Duodenal mucosa (tissue), 2 donors: ENCODE data around the gene OR14A2.
"Not testable (repeated sequence)": the region's sequence is repeated elsewhere in the genome, so short reads cannot be mapped to it uniquely, and the experiment has no call there.

Source experiments
- H3K27ac ChIP-seq: one replicate; pipeline ENCODE4 v1.7.0; 2013; ENCODE audit warnings: low read depth, low read length
- H3K27me3 ChIP-seq, 2 donors: one replicate each; pipeline ENCODE4 v1.7.0; 2013; ENCODE audit warnings: low read length in 2 of 2, control low read depth in 1 of 2; ENCODE audit not compliant: insufficient read depth in 2 of 2, control insufficient read depth in 1 of 2
- H3K36me3 ChIP-seq, 2 donors: one replicate each; pipeline ENCODE4 v1.7.0; 2013; ENCODE audit warnings: low read length in 2 of 2, control low read depth in 1 of 2; ENCODE audit not compliant: insufficient read depth in 2 of 2, control insufficient read depth in 1 of 2
- H3K4me1 ChIP-seq, 2 donors: one replicate each; pipeline ENCODE4 v1.7.0; 2013; ENCODE audit warnings: low read length in 2 of 2, control low read depth in 1 of 2; ENCODE audit not compliant: insufficient read depth in 2 of 2, control insufficient read depth in 1 of 2
- H3K4me3 ChIP-seq, 2 donors: one replicate each; pipeline ENCODE4 v1.7.0; 2013; ENCODE audit warnings: low read length in 2 of 2, low read depth in 1 of 2
- H3K9ac ChIP-seq, 2 donors: one replicate each; pipeline ENCODE4 v1.7.0; 2013; ENCODE audit warnings: low read length in 2 of 2, low read depth in 1 of 2
- H3K9me3 ChIP-seq, 2 donors: one replicate each; pipeline ENCODE4 v1.7.0; 2013; ENCODE audit warnings: low read length in 2 of 2, control low read depth in 1 of 2; ENCODE audit not compliant: control insufficient read depth in 1 of 2

The OR14A2 gene

DNA sequence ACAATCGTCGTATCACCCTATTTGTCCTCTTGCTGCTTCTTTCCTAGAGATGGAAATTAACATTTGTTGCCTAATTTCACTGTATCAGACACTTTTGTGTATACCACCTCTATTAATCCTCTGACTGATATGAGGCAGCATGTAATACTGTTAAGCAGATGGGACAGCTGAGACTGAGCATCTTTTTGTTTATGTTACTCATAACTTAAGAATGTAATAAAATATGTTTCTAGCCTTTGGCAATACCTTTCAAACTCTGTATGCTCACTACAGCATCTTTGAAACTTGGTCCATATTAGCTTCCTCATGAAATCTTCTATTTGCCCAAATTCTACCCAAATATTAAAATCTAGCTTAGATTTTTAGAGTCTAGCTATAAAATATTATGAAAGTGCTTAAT, 7.2 kb downstream of the OR14A2 start:
- Histone ChIP-seq H3K27me3 (no peaks in the 10 kb centered on the region), H3K27ac (no peak overlapping the region), H3K9me3 (peaks cover 0 to 4% of the 10 kb centered on the region in 2 donors), H3K4me3 (no peak overlapping the region), H3K9ac (no peak overlapping the region), H3K4me1 (no peaks in the 10 kb centered on the region), H3K36me3 (no peaks in the 10 kb centered on the region)

DNA sequence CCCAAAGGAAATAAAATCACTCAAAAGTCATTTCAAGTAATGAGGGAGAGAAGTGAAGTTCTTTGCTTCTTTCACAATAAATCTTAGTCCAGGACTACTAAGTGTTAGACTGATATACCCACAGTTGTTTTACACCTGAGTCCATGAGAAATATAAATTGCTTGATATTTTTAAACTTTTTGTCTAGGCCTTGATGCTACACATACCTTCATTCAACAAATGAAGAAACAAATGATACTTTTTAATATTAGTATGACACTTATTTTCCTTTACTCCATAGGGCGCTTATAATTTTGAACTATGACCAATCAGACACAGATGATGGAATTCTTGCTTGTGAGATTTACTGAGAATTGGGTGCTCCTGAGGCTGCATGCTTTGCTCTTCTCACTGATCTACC, 9.6 kb downstream of the OR14A2 start, which contains the start of gene OR14K1:
TSS of gene OR14K1 (plus strand) at position 301 of the 400 bp plus-strand sequence. CDS start at position 301, 0 bp downstream.
- Histone ChIP-seq H3K27me3 (no peaks in the 10 kb centered on the region), H3K27ac (no peak within 1 kb of the TSS), H3K4me3 (no peak within 1 kb of the TSS), H3K4me1 (no peaks in the 10 kb centered on the region), H3K9me3 (peaks cover 0 to 7% of the 10 kb centered on the region in 2 donors), H3K9ac (no peak within 1 kb of the TSS), H3K36me3 (no peaks in the 10 kb centered on the region)

DNA sequence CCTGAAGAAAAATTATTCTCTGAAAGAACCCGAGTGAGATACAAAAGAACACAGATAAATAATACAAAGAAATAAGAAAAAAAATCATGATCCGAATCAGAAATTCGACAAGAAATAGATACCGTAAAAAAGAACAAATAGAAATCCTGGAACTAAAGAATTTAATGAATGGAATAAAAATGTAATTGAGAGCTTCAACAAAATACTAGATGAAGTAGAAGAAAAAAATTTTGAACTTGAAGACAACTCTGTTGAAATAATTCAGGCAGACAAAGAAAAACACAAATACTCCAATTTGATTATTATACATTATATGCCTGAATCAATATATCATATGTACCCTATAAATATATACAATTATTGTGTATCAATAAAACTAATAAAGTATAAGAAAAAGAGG, 26.7 kb downstream of the OR14A2 start:
- H3K27ac ChIP-seq, result no peak overlapping the region
- no peaks in the 10 kb centered on the region for H3K4me1 ChIP-seq
- H3K27me3 ChIP-seq, result no peaks in the 10 kb centered on the region
- H3K4me3 ChIP-seq, result no peak overlapping the region
- H3K9me3 ChIP-seq, result peaks cover 12 to 18% of the 10 kb centered on the region in 2 donors
- no peaks in the 10 kb centered on the region for H3K36me3 ChIP-seq
- H3K9ac ChIP-seq, result no peak overlapping the region

DNA sequence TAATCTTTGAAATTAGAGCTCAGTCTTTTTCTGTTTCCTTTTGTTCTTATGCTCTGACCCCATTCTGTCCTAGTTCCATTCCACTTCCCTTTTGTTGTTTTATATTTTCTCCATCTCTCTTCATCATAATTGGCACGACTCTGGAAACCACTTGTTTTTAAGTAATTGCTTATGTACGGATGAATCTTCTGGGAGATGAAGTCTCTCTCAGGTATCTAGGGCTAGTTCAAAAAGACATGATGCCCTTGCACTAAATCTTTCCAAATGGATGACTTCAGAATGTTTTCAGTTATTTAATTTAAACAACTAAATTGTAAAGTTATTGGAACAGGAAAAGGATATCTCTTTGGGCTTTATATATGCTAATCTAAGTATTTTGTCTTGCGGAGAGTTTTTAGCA, 31.4 kb downstream of the OR14A2 start, which contains the start of gene OR6F1:
TSS of gene OR6F1 (minus strand) at position 101 of the 400 bp plus-strand sequence. CDS start 3,891 bp downstream, outside the sequence.
- Histone ChIP-seq H3K36me3 (no peaks in the 10 kb centered on the region), H3K27ac (no peak within 1 kb of the TSS), H3K9me3 (peaks cover 8 to 11% of the 10 kb centered on the region in 2 donors), H3K4me3 (no peak within 1 kb of the TSS), H3K9ac (no peak within 1 kb of the TSS), H3K4me1 (no peaks in the 10 kb centered on the region), H3K27me3 (no peaks in the 10 kb centered on the region)

DNA sequence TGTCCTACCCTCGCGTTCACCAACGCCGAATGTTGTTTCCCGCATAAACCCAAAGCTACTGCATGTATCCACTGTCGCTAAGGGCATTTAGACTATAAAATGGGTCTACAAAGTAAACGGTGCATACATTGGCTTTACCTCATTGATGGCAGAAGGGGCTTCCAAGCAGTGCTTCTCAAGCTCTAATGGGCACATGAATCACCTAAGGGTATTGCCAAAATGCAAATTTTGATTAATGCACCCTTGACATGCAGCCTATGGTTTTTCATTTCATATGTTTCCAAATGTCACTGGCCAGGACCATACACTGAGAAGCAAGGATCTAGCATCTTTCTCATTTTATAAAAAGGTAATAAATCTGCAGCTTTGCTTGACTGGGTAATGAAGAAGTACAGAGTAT, 34.2 kb downstream of the OR14A2 start:
- H3K36me3 ChIP-seq, result no peaks in the 10 kb centered on the region
- H3K9ac ChIP-seq, result no peak overlapping the region
- H3K4me1 ChIP-seq, result no peaks in the 10 kb centered on the region
- H3K27me3 ChIP-seq, result no peaks in the 10 kb centered on the region
- no peak overlapping the region for H3K4me3 ChIP-seq
- peaks cover 0 to 7% of the 10 kb centered on the region in 2 donors for H3K9me3 ChIP-seq
- no peak overlapping the region for H3K27ac ChIP-seq

DNA sequence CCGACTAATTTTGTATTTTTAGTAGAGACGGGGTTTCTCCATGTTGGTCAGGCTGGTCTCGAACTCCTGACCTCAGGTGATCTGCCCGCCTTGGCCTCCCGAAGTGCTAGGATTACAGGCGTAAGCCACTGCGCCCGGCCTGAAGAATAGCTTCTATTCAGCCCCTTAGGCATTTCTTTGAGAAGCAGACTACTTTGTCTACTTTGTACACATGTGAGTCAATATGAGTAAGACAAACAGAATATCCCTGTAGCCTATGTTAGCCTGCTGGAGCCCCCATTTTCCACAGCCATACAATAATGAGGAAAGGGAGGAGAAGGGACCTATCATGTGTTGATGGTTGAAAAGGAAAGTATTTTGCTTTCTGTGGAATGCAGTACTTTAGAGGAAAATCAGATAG, 37.3 kb downstream of the OR14A2 start:
- not testable (repeated sequence) for H3K9ac ChIP-seq, H3K27ac ChIP-seq, H3K9me3 ChIP-seq, H3K4me3 ChIP-seq, H3K4me1 ChIP-seq, H3K36me3 ChIP-seq, H3K27me3 ChIP-seq

DNA sequence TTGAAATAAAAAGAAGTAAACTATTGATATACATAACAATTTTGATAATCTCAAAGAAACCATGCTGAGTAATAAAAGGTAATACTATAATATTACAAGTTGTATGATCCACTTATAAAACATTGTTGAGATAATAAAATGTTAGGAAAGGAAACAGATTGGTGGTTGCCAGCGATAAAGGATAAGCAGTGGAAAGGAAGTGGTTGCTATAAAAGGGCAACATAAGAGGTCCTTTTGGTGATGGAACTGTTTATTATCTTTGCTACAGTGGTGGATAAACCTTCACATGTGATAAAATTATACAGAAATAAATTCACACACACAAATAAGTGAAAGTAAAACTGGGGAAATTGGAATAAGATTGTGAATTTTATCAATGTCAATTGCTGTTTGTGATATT, 46.6 kb downstream of the OR14A2 start:
- Histone ChIP-seq H3K9ac (no peak overlapping the region), H3K36me3 (no peaks in the 10 kb centered on the region), H3K27me3 (no peaks in the 10 kb centered on the region), H3K27ac (no peak overlapping the region), H3K4me1 (no peaks in the 10 kb centered on the region), H3K9me3 (peaks cover 7 to 12% of the 10 kb centered on the region in 2 donors), H3K4me3 (no peak overlapping the region)

DNA sequence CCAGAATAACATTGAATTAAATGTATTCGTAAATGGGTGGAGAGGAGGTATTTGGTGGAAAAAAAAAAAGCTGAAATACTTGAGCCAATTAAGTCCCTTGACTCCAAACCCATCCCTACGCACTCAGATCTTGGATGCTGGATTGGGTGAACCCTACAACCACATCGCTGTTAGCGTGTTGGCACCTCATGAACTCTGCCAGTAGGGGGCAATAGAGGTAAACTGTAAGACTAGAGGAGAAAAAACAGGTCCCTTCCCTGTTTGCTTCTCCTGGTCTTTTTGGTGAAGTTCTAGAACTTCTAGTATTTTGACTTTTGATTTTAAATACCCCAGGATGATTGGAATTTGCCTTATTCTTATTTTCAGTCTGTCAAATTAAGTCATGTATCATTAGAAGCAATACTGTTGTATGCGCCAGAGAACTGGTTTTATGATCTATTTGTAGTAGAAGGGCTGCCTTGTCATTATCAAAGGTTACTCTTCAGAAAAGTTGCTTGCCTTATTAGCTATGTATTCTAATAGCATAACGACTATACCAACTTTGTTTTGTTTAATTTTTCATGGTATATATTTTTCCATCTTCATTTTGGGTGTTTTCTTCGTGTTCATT, 66.5 kb downstream of the OR14A2 start:
- H3K4me3 ChIP-seq, result no peak overlapping the region
- no peaks in the 10 kb centered on the region for H3K9me3 ChIP-seq
- no peaks in the 10 kb centered on the region for H3K27me3 ChIP-seq
- no peak overlapping the region for H3K27ac ChIP-seq
- no peaks in the 10 kb centered on the region for H3K36me3 ChIP-seq
- H3K9ac ChIP-seq, result no peak overlapping the region
- H3K4me1 ChIP-seq, result no peaks in the 10 kb centered on the region

DNA sequence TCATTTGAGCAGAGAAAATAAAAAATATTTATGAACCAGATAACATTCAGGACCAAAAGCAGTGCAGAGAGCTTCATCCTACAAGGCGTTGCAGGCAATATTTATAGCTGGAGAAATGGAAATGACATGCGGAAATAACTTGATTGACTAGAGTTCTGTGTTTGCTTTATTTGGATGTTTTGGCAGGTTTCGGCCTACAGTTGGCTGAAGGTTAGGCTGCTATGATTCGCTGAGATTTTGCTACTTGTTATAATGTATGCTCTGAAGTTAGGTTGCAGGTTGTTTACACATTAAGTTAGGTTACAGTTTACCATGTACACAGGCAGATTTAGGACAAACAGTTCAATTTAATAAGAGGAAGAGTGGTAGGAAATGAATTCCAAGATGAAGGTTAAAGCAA, 67.8 kb downstream of the OR14A2 start:
- Histone ChIP-seq H3K27ac (no peak overlapping the region), H3K4me3 (no peak overlapping the region), H3K9ac (no peak overlapping the region), H3K9me3 (no peaks in the 10 kb centered on the region), H3K36me3 (no peaks in the 10 kb centered on the region), H3K27me3 (no peaks in the 10 kb centered on the region), H3K4me1 (no peaks in the 10 kb centered on the region)

DNA sequence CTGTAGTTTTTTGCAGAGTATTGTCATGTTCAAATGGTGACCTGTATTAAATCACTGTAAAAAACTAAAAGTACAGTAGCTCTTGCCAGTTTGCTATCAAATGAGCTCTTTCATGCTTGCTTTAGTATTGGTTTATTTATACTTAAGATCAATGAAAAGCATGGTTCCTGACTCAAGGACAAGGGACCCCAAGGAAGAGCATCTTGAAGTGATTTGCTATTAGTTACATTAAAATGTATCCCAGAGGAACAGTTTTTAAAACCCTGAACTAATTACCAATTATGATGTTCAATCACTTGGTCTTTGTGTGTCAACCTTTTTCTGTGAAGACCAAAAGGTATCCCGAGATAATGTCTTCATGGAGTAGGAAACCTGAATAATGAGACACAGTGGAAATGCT, 68.3 kb downstream of the OR14A2 start, which contains the start of gene OR13G1:
TSS of gene OR13G1 (minus strand) at position 101 of the 400 bp plus-strand sequence. CDS start 6,698 bp downstream, outside the sequence.
- Histone ChIP-seq H3K9me3 (no peaks in the 10 kb centered on the region), H3K9ac (no peak within 1 kb of the TSS), H3K4me3 (no peak within 1 kb of the TSS), H3K27ac (no peak within 1 kb of the TSS), H3K36me3 (no peaks in the 10 kb centered on the region), H3K27me3 (no peaks in the 10 kb centered on the region), H3K4me1 (no peaks in the 10 kb centered on the region)
